NCI-H146 treated with DMSO at 0.1 percent for 48 hours (cell line): ENCODE measurements around the gene NBEAL2.

ENCODE experiments used
- DNase-seq: peaks from one replicate; lab custom pipeline; 2025; ENCODE audit not compliant: unreplicated experiment; lab: John Stamatoyannopoulos, UW

Gene NBEAL2

DNA sequence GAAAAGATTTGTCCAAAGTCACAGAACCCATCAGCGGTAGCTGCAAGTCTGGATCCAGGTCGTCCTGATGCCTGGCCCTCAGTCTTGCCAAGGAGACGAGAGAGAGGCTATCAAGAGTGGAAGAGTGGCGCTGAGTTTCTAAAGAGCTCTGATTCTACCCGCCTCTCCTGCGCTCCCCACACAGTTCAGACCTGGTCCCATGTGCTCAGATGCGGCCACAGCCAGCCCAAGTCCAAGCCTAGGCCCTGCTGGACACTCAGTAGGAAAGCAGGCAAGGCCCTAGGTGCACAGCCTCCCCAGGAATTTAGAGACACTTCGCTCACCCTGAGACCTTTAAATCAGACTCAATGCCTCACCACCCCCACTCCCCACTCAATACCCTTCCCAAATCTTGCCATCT, 35.3 kb upstream of the NBEAL2 start:
- DNase-seq: no peak

DNA sequence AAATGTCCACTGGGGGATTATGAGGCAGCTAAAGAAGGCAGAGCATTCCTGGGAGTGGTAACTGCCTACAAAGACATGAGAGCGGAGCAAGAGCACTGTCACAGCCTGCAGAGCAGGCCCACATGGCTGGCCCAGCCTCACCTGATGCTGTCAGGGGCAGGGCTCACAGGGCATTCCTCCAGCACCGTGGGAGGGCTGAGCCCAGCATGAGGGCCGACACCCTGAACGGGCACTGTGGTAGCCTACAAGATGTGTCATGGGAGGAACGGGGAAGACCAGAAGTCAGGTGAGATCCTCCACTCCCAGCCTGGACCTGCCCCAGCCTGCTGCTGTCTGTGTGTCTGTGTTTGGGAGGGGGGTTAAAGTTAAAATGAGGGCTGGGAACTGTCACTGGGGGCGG, 33.0 kb upstream of the NBEAL2 start:
- DNase-seq: no peak

DNA sequence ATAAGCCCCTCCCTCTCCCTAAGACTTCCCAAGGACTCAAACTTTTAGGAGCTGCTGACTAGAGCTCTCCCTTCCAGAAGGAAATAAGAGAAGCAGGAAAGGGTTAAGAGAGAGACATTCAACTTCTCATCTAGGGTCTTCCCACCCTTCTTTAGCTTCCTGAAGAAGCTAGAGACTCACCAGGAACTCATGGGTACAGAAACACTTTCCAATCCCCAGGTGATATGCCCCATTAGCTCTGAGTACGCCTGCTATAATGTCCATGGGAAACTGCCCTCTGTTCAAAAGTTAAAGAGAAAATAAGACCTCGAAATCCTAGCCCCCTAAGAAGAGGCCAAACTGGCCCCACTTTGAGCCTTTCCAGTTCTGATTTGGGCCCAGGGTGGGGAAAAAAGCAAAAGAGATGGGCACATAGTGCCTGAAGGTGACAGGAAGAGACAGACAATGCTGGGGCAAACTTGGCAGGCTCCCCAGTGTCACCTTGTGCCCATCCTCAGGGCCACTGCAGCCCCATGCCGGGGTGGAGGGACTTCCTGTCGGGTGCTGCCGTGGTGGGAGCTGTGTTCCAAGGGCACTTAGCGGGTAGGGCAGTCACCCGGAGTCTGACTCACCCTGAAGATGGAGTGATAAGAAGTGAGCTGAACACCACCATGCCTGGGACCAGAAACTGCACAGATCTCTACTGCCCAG, 32.5 kb upstream of the NBEAL2 start:
- no peak for DNase-seq

DNA sequence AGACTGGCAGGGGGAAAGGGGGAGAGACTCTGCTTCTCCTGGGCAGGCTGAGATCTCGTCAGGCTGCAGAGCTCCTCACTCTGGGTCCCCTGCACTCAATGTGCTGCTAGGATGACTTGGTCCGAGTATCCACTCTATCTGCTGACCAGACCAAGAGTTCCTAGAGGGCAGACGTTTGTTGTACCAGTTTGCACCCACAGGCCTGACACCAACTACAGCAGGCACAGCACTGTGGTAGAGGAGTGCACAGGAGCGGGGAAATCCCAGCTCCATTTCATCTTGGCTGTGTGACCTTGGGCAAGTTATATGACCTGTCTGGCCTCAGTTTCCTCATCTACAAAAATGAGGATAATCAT, 31.9 kb upstream of the NBEAL2 start:
- DNase-seq: no peak

DNA sequence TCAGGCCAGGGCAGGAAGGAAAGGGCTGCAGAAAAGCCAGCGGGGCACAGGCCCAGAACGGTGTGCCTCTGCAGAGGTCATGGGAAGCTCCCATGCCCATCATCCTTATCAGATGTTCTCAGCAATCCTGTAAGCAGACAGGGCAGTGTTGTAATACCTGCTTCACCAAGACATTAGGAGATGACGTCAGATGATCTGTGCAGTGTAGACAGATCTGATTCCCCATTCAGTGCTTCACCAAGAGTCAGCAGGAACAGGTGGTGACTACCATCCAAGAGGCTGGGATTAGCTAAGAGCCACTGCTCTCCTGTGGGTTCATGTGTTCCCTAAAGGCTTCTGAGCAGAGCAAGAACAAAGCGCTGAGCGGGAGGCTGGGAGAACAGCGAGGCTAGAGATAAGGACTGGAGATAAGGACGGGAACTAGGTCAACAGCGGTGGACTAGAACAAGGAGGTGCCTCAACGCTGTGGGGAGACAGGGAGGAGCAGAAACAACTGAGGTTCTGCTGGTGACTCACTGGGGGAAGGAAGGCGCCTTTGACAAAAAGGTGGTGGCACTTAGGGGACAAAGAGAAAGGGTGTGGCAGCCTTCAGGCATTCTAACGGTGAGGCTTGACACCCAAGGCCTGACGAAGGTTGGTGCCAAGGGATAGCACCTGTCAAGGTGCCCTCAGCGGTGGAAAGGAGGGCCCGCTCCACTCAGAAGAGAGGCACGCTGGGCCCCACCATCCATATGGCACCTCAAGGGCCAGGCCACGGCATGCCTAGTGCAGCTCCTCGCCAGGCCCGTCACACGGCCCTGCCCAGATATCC, 31.3 kb upstream of the NBEAL2 start:
- no peak for DNase-seq

DNA sequence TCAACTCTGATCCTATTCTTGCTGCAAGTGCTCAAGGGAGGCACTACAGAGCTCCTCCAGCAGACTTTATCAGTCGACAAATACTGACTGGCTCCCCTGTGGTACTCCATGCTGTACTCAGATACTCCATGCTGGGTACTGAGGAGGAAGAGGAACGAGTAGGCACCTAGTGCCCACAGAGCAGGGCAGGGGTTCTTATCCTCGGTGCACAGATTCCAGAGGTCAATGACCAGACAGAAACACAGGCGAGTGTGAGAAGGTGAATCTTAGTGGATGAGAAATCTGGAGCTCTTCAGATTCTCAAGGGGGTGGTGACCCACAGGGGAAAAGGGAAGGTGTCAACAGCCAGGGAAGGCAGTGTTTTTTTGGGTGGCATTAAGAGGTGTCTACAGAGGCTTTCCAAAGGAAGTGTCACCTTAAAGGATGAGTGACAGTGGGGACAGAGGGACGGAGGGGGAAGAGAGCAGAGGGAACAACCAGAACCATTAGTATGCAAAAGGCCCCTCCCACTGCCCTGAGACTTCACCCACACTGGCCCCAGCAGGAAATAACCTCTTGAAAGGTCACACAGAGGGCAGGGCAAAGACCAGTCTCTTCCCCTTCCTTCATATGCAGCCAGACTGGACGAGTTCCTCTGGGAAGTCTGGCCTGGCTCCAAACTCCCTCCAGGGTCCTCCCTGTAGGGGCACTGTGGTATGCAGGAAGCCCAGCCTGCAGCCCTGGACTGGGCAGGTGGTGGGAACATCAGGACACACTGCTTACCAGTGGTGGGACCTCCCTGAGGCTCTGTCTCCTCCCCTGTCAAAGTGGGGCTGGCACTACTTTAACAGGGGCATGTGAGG, 30.4 kb upstream of the NBEAL2 start:
- DNase-seq: no peak

DNA sequence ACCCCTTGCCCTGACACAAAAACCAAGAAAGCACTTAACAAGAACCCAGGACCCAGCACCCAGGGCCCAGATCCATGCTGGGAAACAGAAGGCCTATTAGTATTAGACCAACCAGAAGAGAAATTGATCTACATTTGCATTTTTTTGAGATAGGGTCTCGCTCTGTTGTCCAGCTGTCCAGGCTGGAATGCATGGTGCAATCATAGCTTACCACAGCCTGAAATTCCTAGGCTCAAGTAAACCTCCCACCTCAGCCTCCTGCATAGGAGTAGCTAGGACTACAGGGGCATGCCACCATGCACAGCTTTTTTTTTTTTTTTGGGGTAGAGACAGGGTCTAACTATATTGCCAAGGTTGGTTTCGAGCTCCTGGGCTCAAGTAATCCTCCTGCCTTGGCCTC, 29.3 kb upstream of the NBEAL2 start:
- DNase-seq: no peak

DNA sequence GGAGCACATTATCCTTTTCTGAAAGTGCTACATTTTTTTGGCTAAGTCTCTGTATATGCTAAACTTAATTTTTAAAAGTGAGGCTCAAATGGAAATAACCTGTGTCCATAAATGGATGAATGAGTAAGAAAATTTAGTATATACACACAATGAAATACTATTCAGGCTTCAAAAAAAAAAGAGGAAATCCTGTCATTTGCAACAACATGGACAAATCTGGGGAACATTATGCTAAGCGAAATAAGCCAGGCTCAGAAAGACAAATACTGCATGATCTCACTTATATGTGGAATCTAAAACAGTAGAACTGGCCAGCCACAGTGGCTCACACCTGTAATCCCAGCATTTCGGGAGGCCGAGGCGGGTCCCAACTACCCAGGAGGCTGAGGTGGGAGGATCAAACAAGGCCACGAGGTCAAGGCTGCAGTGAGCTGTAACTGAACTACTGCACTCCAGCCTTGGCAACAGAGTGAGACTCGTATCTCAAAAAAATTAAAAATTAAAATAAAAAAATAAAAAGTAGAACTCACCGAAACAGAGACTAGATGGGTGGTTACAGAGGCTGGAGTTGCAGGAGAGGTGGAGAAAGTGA, 28.7 kb upstream of the NBEAL2 start:
- no peak for DNase-seq

DNA sequence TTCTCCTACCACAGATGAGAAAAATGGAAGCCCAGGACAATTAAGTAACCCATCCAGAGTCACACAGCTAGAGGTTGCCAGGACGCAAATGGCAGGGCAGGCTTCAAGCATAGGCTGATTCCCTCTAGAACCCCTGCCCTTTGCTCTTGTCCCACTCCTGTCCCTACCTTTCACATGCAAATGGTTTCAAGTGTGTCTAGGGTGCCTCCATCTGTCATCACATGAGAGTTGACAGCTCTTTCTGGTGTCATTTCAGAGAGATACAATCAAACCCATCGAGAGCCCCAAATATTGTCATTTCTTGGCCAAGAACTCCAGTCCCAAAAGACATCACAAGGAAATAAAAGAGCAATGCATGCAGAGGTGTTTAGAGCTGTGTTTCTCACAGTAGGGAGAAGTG, 26.7 kb upstream of the NBEAL2 start:
- DNase-seq: no peak

DNA sequence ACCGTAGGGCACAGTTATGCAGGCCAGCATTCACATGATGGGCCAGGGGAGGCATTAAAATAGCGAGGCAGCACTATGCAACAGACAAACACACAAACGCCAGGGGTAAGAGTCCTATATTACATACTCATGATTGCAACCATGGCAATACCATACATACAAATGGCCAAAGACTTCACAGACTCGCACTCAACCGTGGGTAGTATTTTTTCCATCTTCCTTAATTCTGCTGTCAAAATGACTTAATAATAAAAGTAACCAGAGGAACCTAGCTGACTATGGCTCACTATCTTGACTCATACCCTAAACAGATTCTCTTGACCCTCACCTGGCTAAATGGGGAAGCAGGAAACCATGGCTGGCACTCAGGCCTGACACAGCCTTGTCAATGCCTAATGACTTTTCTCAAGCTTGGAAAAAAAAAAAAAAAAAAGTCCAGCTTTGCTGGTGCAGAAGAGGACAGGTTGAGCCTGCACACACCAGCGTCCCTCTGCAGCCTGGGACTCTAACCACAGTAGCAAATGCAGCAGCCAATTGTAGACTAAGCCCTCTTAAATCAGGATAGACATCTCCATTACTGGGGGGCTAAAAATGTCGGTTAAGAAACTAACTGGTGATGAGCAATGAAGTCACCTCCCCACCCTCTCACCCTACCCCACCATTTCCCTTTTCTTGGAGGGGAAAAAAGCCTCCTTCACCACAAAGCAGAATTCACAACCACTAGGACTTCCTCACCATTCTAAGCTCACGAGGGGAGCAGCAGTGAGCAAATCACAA, 26.0 kb upstream of the NBEAL2 start:
- no peak for DNase-seq

DNA sequence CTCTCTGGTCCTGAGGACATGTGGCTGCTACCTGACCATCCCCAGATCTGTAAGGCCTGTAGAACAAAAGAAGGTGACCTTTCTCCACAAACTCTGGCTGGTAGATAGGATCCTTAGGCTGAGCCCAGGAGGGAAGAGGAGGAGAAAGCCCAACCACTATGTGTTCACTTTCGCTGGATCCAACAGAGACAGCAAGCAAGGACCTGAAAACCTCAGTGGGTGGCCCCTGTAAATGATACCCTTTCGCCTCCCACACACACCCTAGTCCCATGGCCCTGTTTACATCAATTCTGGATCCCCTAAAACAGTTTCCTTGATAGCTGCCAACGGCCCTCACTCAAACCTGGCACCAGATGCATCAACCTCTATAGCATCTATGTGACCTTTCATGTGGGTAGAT, 25.3 kb upstream of the NBEAL2 start:
- peak; percentile 55 for DNase-seq

DNA sequence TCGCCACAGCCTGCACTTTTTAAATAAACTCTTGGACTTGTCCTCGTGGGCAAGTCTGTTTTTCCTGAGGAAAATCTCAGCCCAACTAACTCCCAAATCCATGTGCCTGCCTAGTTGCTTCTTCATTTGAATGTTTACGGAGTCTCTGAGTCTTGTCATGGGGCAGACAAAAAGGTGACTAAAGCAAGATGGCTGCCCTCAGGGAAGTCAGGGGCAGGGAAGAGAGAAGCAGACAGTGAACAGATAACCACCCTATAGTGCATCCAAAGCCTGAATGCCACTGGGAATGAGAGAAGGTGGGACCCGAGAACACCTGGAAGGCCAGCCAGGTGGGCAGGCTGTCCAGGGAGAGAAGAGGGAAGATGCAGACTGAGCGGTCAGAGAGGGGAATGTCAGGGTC, 24.3 kb upstream of the NBEAL2 start:
- no peak for DNase-seq

DNA sequence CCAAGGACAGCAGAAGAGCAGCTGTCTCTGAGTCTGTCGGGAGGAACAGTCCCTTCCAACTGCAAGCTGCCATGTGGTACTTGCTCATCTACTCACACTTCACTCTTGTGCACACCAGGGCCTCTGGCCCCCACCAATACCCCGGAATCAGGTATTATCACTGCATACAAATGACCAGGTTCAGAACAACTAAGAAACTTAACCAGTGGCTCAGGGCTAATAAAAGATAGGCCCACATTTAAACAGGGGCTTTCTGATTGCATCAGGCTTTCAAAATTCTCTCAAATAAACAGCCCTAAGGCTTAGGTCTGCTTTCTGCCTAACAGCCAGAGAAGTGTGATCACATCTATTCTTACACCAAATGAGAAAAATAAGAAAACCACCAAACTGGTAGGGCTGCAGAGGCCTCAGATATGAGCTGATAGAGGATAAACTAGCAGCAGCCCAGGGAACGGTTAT, 23.6 kb upstream of the NBEAL2 start:
- DNase-seq: no peak

DNA sequence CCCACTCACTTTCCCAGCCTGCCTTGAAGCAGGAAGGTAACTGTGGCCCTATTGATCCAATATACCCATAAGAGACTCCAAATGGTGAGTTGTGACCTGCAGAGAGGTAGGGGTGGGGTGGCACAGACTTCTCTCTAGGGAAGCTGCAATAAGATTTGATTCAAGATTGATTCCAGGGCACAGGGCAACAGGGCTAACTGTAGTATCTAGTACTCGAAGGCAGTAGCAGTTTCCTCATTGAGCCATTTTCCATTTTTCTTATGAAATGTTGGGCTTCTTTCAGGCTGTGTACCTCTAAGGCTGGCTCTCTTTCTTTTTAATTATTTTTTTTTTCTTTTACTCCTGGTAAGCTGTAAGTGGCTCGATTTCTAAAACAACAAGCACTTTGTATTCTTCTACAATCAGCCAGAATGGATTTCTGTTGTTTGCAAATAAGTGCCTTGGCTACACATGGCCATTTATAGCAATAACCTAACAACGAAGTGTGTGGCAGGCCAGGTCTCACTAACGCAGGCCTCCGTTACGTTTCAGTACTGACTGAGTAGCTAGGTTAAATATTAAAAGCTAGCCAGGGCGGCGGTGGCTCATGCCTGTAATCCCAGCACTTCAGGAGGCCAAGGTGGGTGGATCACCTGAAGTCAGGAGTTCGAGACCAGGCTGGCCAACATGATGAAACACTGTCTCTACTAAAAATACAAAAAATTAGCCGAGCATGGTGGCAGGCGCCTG, 22.2 kb upstream of the NBEAL2 start:
- DNase-seq: no peak

DNA sequence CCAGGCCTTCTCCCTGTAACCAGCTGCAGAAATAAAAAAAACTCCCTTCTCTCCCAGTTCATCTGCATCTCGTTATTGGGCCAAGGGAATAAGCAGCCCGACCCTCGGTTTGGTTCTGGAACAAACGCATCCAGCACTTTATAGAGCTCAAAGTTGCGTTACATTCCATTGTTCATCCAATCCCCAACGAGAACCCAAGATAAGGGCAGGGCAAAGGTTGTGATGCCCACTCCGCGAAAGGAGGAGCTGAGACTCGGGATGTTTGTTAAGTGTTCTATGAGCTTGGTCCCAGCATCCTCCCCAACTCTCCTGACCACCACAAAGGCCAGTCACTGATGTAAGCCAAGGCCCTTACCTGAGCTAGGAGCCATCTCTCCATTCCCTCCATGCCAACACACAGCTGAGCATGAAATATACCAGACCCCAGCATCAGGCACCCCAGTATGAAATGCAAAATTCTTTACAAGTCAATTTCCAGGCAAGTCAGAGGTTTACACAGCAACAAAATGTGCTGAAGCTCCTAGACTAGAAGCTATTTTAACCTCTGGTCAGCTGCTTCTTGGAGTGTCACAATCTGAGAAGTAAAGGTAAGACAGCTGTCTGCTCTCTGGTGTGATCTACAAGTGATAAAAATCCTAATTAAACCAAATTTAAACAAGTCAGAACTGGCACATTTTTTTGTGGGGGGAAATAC, 20.9 kb upstream of the NBEAL2 start:
- DNase-seq: no peak

DNA sequence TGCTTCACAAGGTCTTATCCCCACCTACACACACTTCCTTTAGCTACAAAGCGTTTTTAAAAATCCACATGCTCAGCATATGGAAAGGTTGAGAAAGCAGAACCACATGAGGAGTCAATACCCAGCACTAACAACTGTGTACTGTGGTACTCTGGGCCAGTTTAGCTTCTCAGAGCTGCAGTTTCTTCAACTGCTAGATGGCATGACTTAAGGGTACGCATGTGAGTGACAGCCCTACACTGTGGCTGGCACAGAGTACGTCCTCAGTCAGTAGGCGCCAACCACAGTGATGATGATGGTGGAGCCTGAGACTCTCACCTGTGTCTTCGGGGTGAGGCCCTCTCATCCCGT, 20.3 kb upstream of the NBEAL2 start:
- no peak for DNase-seq

DNA sequence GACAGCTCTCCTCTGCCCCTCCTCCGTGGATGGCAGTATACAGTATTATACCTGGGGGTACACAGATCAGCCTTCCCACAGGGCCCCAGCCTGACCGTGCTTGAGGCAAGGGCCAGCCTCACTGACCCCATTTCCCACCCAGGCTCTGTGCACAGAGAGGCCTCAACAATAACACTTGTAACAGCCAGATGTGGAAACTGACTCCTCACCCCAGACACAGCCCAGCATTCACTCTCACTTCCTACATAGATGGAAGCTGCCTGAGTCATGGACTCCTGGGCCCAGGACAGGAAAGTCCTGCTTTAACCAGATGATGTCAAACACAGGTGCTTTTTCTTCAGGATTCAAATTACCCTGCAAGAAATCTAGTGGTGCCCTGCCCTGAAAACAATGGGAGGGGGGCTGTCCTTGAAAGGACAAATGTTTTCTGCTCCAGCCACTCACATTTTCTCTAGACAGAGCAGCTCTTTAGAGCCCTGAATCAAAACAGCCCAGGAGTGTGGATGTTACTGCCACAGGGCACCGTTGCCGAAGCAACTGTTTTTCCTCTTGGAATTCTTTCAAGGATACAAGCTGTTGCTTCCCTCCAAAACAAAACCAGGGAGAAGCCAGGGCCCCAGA, 19.3 kb upstream of the NBEAL2 start:
- no peak for DNase-seq

DNA sequence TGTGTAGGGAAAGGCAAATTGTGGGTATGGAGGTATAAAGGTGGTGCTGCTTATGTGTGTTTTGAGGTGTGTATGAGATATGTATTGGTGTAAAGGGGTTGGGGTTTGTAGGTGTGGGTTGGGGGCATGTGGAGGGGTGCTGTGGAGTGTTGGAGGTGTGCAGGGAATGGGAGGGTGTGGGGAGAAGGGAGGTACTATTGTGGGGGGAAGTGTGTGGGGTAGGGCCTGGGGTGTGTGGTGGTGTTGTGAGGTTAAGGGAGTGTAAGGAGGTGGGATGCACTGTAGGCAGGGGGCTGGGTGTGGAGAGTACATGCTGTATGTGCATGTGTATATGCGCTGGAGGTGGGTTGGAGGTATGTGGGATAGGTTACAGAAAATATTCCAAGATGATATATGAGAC, 18.6 kb upstream of the NBEAL2 start:
- DNase-seq: no peak

DNA sequence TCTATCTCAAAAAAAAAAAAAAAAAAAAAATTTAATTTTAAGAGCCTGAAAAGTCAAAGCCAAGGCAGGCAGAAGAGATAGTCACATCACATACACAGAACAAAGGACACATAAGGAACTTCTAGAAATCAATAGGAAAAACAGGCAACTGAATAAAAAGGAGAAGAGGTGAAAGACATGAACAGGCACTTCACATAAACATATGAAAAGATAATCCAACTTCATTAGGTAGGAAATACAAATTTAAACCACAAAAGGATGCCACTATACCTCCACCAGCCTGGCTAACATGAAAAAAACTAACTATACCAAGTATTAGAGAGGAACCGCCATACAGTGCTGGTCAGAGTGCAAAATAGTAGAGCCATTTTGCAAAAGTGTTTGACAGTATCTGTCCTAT, 17.0 kb upstream of the NBEAL2 start:
- DNase-seq: no peak
